Adipocyte (in vitro differentiated cells): ENCODE data around the gene PPP1R7.
A peak's percentile ranks its signal among the peaks of the same experiment; 100 is the strongest.

Source experiments
- DNase-seq: peaks from one replicate; pipeline ENCODE4 v3.0.0-alpha.2; 2015; ENCODE audit warnings: low read depth
- H3K27me3 ChIP-seq: replicated peaks from 2 replicates; pipeline ENCODE4 v1.7.0; 2013; ENCODE audit warnings: mild to moderate bottlenecking, low read length, moderate library complexity; ENCODE audit not compliant: control insufficient read depth, insufficient read depth
- H3K36me3 ChIP-seq: 2 replicates; pipeline ENCODE4 v1.7.0; 2013; ENCODE audit warnings: low read length, mild to moderate bottlenecking, moderate library complexity; ENCODE audit not compliant: control insufficient read depth, insufficient read depth, severe bottlenecking
- H3K4me1 ChIP-seq: 2 replicates; pipeline ENCODE4 v1.7.0; 2013; ENCODE audit warnings: mild to moderate bottlenecking, low read length, moderate library complexity; ENCODE audit not compliant: control insufficient read depth, insufficient read depth
- H3K4me3 ChIP-seq: 2 replicates; pipeline ENCODE4 v1.7.0; 2013; ENCODE audit warnings: mild to moderate bottlenecking, low read length, moderate library complexity
- H3K9ac ChIP-seq: 2 replicates; pipeline ENCODE4 v1.7.0; 2013; ENCODE audit warnings: mild to moderate bottlenecking, low read length, moderate library complexity
- H3K9me3 ChIP-seq: 2 replicates; pipeline ENCODE4 v1.7.0; 2013; ENCODE audit warnings: mild to moderate bottlenecking, low read length, moderate library complexity; ENCODE audit not compliant: control insufficient read depth

PPP1R7 gene

GRCh38 chr2:241208058-241208457, 57.8 kb downstream of the PPP1R7 start:
- no peak for DNase-seq
- Histone ChIP-seq H3K36me3 (no peaks in the 10 kb centered on the region), H3K27me3 (peaks cover 18% of the 10 kb centered on the region), H3K9ac (no peak overlapping the region), H3K4me1 (no peaks in the 10 kb centered on the region), H3K9me3 (no peaks in the 10 kb centered on the region), H3K4me3 (no peak overlapping the region)

GRCh38 chr2:241209271-241209670, 59.0 kb downstream of the PPP1R7 start:
- Histone ChIP-seq H3K9ac (no peak overlapping the region), H3K9me3 (no peaks in the 10 kb centered on the region), H3K36me3 (no peaks in the 10 kb centered on the region), H3K4me3 (no peak overlapping the region), H3K4me1 (no peaks in the 10 kb centered on the region), H3K27me3 (peaks cover 27% of the 10 kb centered on the region)
- DNase-seq, result no peak

GRCh38 chr2:241211276-241211675, 61.0 kb downstream of the PPP1R7 start:
- Histone ChIP-seq H3K36me3 (no peaks in the 10 kb centered on the region), H3K9me3 (no peaks in the 10 kb centered on the region), H3K4me3 (no peak overlapping the region), H3K4me1 (no peaks in the 10 kb centered on the region), H3K27me3 (peaks cover 37% of the 10 kb centered on the region), H3K9ac (no peak overlapping the region)
- no peak for DNase-seq

- peaks cover 37% of the 10 kb centered on the region for H3K27me3 ChIP-seq
- no peaks in the 10 kb centered on the region for H3K36me3 ChIP-seq
- no peak overlapping the region for H3K9ac ChIP-seq
- no peaks in the 10 kb centered on the region for H3K9me3 ChIP-seq
- no peak for DNase-seq
- no peaks in the 10 kb centered on the region for H3K4me1 ChIP-seq
- H3K4me3 ChIP-seq, result no peak overlapping the region
Measured at GRCh38 chr2:241213041-241213440, 62.8 kb downstream of the PPP1R7 start.

- no peaks in the 10 kb centered on the region for H3K9me3 ChIP-seq
- H3K4me1 ChIP-seq, result peaks cover 1% of the 10 kb centered on the region
- H3K9ac ChIP-seq, result no peak overlapping the region
- H3K4me3 ChIP-seq, result no peak overlapping the region
- no peaks in the 10 kb centered on the region for H3K36me3 ChIP-seq
- DNase-seq, result no peak
- peaks cover 35% of the 10 kb centered on the region for H3K27me3 ChIP-seq
Measured at GRCh38 chr2:241213567-241213966, 63.3 kb downstream of the PPP1R7 start.

- Histone ChIP-seq H3K27me3 (peaks cover 35% of the 10 kb centered on the region), H3K36me3 (no peaks in the 10 kb centered on the region), H3K9me3 (no peaks in the 10 kb centered on the region), H3K9ac (no peak overlapping the region), H3K4me3 (no peak overlapping the region), H3K4me1 (peaks cover 7% of the 10 kb centered on the region)
- no peak for DNase-seq
Measured at GRCh38 chr2:241214209-241214608, 63.9 kb downstream of the PPP1R7 start.

GRCh38 chr2:241214766-241215165, 64.5 kb downstream of the PPP1R7 start:
- Histone ChIP-seq H3K4me1 (peaks cover 7% of the 10 kb centered on the region), H3K9me3 (no peaks in the 10 kb centered on the region), H3K4me3 (no peak overlapping the region), H3K27me3 (peaks cover 35% of the 10 kb centered on the region), H3K9ac (no peak overlapping the region), H3K36me3 (no peaks in the 10 kb centered on the region)
- no peak for DNase-seq

- no peak for DNase-seq
- no peaks in the 10 kb centered on the region for H3K9me3 ChIP-seq
- peaks cover 7% of the 10 kb centered on the region for H3K4me1 ChIP-seq
- H3K27me3 ChIP-seq, result peaks cover 35% of the 10 kb centered on the region
- H3K4me3 ChIP-seq, result no peak overlapping the region
- no peak overlapping the region for H3K9ac ChIP-seq
- no peaks in the 10 kb centered on the region for H3K36me3 ChIP-seq
Measured at GRCh38 chr2:241215421-241215820, 65.2 kb downstream of the PPP1R7 start.

- no peak overlapping the region for H3K9ac ChIP-seq
- H3K4me1 ChIP-seq, result peaks cover 7% of the 10 kb centered on the region
- DNase-seq, result peak; percentile 21
- H3K4me3 ChIP-seq, result no peak overlapping the region
- H3K9me3 ChIP-seq, result no peaks in the 10 kb centered on the region
- H3K36me3 ChIP-seq, result no peaks in the 10 kb centered on the region
- H3K27me3 ChIP-seq, result peaks cover 34% of the 10 kb centered on the region
Measured at GRCh38 chr2:241216211-241216761, 66.0 kb downstream of the PPP1R7 start.

- peak; percentile 84 for DNase-seq
- Histone ChIP-seq H3K4me1 (peaks cover 7% of the 10 kb centered on the region), H3K27me3 (peaks cover 23% of the 10 kb centered on the region), H3K9ac (peak overlapping the region; percentile 42), H3K9me3 (no peaks in the 10 kb centered on the region), H3K4me3 (peak overlapping the region; percentile 72), H3K36me3 (no peaks in the 10 kb centered on the region)
Measured at GRCh38 chr2:241217320-241218031, 67.2 kb downstream of the PPP1R7 start.

- peaks cover 7% of the 10 kb centered on the region for H3K4me1 ChIP-seq
- H3K9ac ChIP-seq, result peak overlapping the region; percentile 59
- H3K9me3 ChIP-seq, result no peaks in the 10 kb centered on the region
- no peaks in the 10 kb centered on the region for H3K36me3 ChIP-seq
- DNase-seq, result peak; percentile 71
- peaks cover 17% of the 10 kb centered on the region for H3K27me3 ChIP-seq
- peak overlapping the region; percentile 80 for H3K4me3 ChIP-seq
Measured at GRCh38 chr2:241218131-241219029, 68.1 kb downstream of the PPP1R7 start.
